Measurements from ENCODE around the gene FPGS. TPM values are rescaled to one million over a fixed set of nuclear protein-coding genes. Genes with fewer than 3 reads are reported as not detected.

Gene FPGS
- total RNA-seq, 1 donor: 98.1 TPM

Small RNA genes within 50 kb of the gene (small RNA-seq; reads per million reads assigned to genes)
- gene RF00019 (not detected), gene RNA5SP296 (not detected)

Other genes with a start within 250 kb of the FPGS start
- 19.9 and 23.0 TPM in 2 replicates for gene STXBP1, start 190.6 kb upstream of the FPGS start, total RNA-seq
- gene CFAP157, start 95.9 kb upstream of the FPGS start, total RNA-seq: not detected in 2 replicates
- 12.7 and 16.3 TPM in 2 replicates for gene PTRH1, start 87.2 kb upstream of the FPGS start, total RNA-seq
- gene TTC16, start 86.8 kb upstream of the FPGS start, total RNA-seq: under 0.01 TPM in 1 of 2 replicates, not detected in the other
- gene TOR2A, start 67.6 kb upstream of the FPGS start, total RNA-seq: 3.8 and 4.7 TPM in 2 replicates
- gene SH2D3C, start 24.2 kb upstream of the FPGS start, total RNA-seq: 0.29 and 0.36 TPM in 2 replicates
- gene CDK9, start 16.8 kb upstream of the FPGS start, total RNA-seq: 54.8 and 56.1 TPM in 2 replicates
- gene ENG, start 51.8 kb downstream of the FPGS start, total RNA-seq: 60.8 and 87.5 TPM in 2 replicates
- 100 and 106 TPM in 2 replicates for gene AK1, start 74.8 kb downstream of the FPGS start, total RNA-seq
- 52.7 and 53.2 TPM in 2 replicates for gene ST6GALNAC6, start 96.7 kb downstream of the FPGS start, total RNA-seq
- 29.5 and 33.7 TPM in 2 replicates for gene ST6GALNAC4, start 114.2 kb downstream of the FPGS start, total RNA-seq
- 2.2 and 3.5 TPM in 2 replicates for gene PIP5KL1, start 127.9 kb downstream of the FPGS start, total RNA-seq
- 10.1 and 11.5 TPM in 2 replicates for gene DPM2, start 135.0 kb downstream of the FPGS start, total RNA-seq
- gene EEIG1, start 178.1 kb downstream of the FPGS start, total RNA-seq: 18.0 and 20.6 TPM in 2 replicates

All from osteoblast (primary cell).